ENCODE results near the gene MRPS27. TPM values are rescaled to one million over a fixed set of nuclear protein-coding genes. Genes with fewer than 3 reads are reported as not detected.

The MRPS27 gene
- polyA plus RNA-seq, 1 experiment: 98.3 TPM

DNA sequence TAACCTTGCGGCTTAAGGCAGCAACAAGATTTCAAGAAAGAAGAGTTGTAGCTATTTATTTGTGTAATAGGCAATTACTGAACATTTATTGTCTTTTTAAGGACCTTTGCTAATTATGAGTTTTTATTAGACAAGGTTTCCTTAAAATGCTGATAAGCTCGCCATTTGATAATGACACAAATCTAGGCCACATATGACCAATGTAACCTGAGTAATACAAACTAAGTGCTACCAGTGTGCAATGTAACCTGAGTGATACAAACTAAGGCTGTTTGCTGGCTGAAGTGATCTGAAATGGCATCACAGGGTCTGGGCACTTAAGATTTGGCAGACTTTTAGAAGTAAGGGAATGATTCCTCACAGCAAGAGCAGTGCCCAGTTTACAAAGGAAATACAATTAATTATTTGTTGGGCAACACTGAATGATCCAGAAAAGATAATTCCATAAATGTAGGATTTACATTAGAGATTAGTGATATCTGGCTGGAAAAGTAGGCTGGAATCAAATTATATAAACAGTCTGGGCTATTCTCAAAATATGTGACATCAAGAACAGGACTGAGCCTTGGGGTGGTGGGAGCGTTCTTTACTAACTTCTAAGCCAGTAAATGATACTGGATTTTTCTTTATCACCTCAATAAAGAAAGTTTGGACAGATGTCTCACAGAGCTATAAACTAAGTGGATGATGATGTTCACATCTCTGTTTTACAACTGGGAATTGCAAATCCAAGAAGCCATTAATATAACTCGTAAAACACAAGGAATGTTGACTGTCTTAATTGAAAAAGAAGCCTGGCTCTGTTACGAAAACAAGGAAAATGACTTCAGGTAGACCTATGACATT, 54.8 kb downstream of the MRPS27 start:
- POLR2A ChIA-PET: no interaction called here
- TF ChIP-seq, protein P1, sequence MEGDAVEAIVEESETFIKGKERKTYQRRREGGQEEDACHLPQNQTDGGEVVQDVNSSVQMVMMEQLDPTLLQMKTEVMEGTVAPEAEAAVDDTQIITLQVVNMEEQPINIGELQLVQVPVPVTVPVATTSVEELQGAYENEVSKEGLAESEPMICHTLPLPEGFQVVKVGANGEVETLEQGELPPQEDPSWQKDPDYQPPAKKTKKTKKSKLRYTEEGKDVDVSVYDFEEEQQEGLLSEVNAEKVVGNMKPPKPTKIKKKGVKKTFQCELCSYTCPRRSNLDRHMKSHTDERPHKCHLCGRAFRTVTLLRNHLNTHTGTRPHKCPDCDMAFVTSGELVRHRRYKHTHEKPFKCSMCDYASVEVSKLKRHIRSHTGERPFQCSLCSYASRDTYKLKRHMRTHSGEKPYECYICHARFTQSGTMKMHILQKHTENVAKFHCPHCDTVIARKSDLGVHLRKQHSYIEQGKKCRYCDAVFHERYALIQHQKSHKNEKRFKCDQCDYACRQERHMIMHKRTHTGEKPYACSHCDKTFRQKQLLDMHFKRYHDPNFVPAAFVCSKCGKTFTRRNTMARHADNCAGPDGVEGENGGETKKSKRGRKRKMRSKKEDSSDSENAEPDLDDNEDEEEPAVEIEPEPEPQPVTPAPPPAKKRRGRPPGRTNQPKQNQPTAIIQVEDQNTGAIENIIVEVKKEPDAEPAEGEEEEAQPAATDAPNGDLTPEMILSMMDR (IDR thresholded peaks at IDR 0.05; ENCODE audit: low read depth, low read length): no peak
- no peak overlapping the region for H3K27ac ChIP-seq (ENCODE audit: low read depth, low read length)
- no peaks in the 10 kb centered on the region for H3K27me3 ChIP-seq (ENCODE audit: control insufficient read depth, insufficient read depth, low read length)
- CTCF ChIA-PET: interaction anchor here (0.8 to 1.2 kb wide), 2 partner anchors 16 to 20 kb away, joined by 3 read pairs; no protein-coding TSS in a partner anchor
- no peak overlapping the region for H3K4me3 ChIP-seq (ENCODE audit: low read depth, low read length)
- no peak for DNase-seq (ENCODE audit: low read depth, low spot score)
- H3K9me3 ChIP-seq (ENCODE audit: control insufficient read depth, insufficient read depth, low read length): no peaks in the 10 kb centered on the region

DNA sequence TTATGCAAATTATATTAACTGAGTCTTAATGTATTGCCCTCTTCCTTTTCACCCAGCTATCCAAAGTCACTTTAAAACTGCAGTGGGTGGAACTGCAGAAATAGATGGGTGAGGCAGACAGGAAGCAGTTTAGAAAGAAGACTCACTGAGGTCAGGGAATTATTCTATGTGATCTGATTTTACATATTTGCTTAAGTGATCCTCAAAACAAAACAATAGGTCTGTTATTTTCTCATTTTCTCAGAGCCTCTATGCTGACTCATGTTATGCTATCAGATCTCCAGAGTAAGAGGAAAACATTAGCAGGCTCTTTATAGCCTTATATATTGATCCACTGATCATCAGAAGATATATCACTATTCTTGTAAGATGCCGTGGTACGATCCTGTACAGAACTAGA, 63.5 kb downstream of the MRPS27 start:
- no peak overlapping the region for H3K4me3 ChIP-seq (ENCODE audit: low read depth, low read length)
- H3K27ac ChIP-seq (ENCODE audit: low read depth, low read length): no peak overlapping the region
- no peaks in the 10 kb centered on the region for H3K27me3 ChIP-seq (ENCODE audit: control insufficient read depth, insufficient read depth, low read length)
- CTCF ChIA-PET: interaction anchor here (2.0 kb wide), 1 partner anchor 13 kb away, joined by 5 read pairs; no protein-coding TSS in a partner anchor
- DNase-seq (ENCODE audit: low read depth, low spot score): no peak
- H3K9me3 ChIP-seq (ENCODE audit: control insufficient read depth, insufficient read depth, low read length): no peaks in the 10 kb centered on the region
- POLR2A ChIA-PET: no interaction called here
- TF ChIP-seq, protein P1 (IDR thresholded peaks at IDR 0.05; ENCODE audit: low read depth, low read length): no peak

DNA sequence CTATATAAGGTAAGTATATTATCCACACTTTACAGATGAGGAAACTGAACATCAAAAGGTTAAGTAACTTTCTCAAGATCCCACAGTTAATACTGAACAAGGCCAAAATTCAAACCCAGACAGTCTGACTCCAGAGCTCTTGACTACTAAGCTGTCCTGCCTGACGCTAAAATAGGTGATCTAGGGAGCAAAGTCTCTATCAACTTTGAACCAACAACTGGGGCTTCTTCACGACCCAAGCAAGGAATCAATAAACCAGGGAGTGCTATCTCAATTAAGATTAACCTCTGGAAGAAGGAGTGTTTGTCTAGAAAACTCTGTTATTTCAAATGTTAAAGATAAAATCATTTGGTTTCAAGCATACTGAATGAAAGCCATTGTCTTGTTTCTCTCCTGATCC, 64.4 kb downstream of the MRPS27 start:
- Histone ChIP-seq H3K27ac (ENCODE audit: low read depth, low read length) (no peak overlapping the region), H3K9me3 (ENCODE audit: control insufficient read depth, insufficient read depth, low read length) (no peaks in the 10 kb centered on the region), H3K27me3 (ENCODE audit: control insufficient read depth, insufficient read depth, low read length) (no peaks in the 10 kb centered on the region), H3K4me3 (ENCODE audit: low read depth, low read length) (no peak overlapping the region)
- CTCF ChIA-PET: no interaction called here
- TF ChIP-seq, protein P1 (IDR thresholded peaks at IDR 0.05; ENCODE audit: low read depth, low read length): no peak
- no peak for DNase-seq (ENCODE audit: low read depth, low spot score)
- POLR2A ChIA-PET: no interaction called here

DNA sequence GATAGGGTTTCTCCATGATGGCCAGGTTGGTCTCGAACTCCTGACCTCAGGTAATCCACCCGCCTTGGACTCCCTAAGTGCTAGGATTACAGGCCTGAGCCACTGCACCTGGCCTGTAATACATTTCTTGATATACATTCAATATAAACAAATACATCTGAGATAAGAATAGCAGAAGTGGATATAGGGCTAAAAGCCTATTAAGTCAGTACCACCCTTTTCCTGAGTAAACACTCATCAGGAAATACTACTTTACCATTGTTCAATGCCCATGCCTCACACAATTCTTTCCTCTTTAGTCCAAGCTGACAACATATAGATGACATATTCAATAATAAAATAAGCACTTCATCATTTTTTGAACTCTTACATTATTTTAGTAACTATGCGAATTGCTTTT, 64.8 kb downstream of the MRPS27 start:
- CTCF ChIA-PET: interaction anchor here (0.8 to 1.2 kb wide), 2 partner anchors 14 to 473 kb away, joined by 3 to 4 read pairs; no protein-coding TSS in a partner anchor
- TF ChIP-seq, protein P1 (IDR thresholded peaks at IDR 0.05; ENCODE audit: low read depth, low read length): no peak
- Histone ChIP-seq H3K9me3 (ENCODE audit: control insufficient read depth, insufficient read depth, low read length) (no peaks in the 10 kb centered on the region), H3K4me3 (ENCODE audit: low read depth, low read length) (no peak overlapping the region), H3K27me3 (ENCODE audit: control insufficient read depth, insufficient read depth, low read length) (no peaks in the 10 kb centered on the region), H3K27ac (ENCODE audit: low read depth, low read length) (no peak overlapping the region)
- no peak for DNase-seq (ENCODE audit: low read depth, low spot score)
- POLR2A ChIA-PET: no interaction called here

DNA sequence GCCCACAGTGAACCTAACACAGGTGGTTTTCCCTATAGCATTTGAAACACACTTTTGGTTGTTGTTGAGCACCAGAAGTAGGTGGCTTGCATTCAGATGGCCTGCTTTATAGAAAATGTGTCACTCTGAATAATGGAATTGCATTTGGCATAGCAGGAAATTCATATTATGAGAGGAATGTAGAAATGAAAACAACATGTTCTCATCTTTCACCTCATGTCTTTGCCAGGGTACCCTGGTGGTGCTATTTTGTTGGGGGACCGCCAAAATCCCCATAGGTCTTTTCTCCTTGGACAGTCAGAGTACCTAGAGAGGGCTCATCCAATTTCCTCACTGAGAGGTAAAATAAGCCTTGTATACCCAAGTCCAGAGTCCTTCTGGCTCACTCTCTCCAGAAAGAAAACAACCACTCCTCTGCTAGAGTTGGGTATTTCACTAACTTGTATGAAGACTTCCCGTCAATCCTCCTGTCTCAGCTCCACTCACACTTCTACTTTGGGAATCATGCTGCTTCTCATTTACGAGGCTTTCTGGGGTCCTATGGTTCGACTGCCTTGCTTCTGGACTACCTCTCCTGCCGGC, 67.4 kb downstream of the MRPS27 start:
- ChIA-PET POLR2A (no interaction called here), CTCF (interaction anchor here (1.3 kb wide), 1 partner anchor 114 kb away, joined by 3 read pairs; no protein-coding TSS in a partner anchor)
- H3K27ac ChIP-seq (ENCODE audit: low read depth, low read length): no peak overlapping the region
- no peaks in the 10 kb centered on the region; the same call in 1 of the 2 replicates for H3K9me3 ChIP-seq (ENCODE audit: control insufficient read depth, insufficient read depth, low read length)
- TF ChIP-seq, protein P1 (IDR thresholded peaks at IDR 0.05; ENCODE audit: low read depth, low read length): no peak
- H3K27me3 ChIP-seq (ENCODE audit: control insufficient read depth, insufficient read depth, low read length): no peaks in the 10 kb centered on the region
- no peak overlapping the region for H3K4me3 ChIP-seq (ENCODE audit: low read depth, low read length)
- no peak for DNase-seq (ENCODE audit: low read depth, low spot score)

Measured in AG04450 (cell line).